Renal cortex interstitium (tissue), 11 donors: ENCODE measurements around the gene OR52L1. TPM values are rescaled to one million over a fixed set of nuclear protein-coding genes. Genes with fewer than 3 reads are reported as not detected.
"Not testable (repeated sequence)": the region's sequence is repeated elsewhere in the genome, so short reads cannot be mapped to it uniquely, and the experiment has no call there.

Source experiments
- DNase-seq, 11 donors: peaks; one replicate each; pipeline ENCODE4 v3.0.0-alpha.2; 2013; ENCODE audit warnings: low read depth in 9 of 11, low spot score in 4 of 11; ENCODE audit errors: extremely low read depth in 1 of 11
- polyA plus RNA-seq, 3 donors: library from polyadenylated mRNA; unstranded; fragments of 120-200 nt; gene quantifications; one replicate each; pipeline ENCODE4 v1.2.1, GENCODE V29; 2013; ENCODE audit not compliant: insufficient read length in 3 of 3

OR52L1 gene
- polyA plus RNA-seq, 3 donors = not detected

DNA sequence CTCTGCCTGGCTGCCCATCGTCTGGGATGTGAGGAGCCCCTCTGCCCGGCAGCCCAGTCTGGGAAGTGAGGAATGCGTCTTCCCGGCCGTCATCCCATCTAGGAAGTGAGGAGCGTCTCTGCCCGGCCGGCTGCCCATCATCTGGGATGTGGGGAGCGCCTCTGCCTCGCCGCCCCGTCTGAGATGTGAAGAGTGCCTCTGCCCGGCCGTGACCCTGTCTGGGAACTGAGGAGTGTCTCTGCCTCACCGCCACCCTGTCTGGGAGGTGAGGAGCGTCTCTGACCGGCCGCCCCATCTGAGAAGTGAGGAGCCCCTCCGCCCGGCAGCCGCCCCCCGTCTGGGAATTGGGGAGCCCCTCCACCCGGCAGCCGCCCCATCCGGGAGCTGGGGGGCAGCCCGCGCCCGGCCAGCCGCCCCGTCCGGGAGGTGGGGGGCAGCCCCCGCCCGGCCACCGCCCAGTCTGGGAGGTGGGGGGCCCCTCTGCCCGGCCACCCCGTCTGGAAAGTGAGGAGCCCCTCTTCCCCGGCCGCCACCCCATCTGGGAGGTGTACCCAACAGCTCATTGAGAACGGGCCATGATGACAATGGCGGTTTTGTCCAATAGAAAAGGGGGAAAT, 26.0 kb downstream of the OR52L1 start:
- not testable (repeated sequence) for DNase-seq

GRCh38 chr11:5955586-5955985, 31.2 kb downstream of the OR52L1 start:
- no peak for DNase-seq

DNA sequence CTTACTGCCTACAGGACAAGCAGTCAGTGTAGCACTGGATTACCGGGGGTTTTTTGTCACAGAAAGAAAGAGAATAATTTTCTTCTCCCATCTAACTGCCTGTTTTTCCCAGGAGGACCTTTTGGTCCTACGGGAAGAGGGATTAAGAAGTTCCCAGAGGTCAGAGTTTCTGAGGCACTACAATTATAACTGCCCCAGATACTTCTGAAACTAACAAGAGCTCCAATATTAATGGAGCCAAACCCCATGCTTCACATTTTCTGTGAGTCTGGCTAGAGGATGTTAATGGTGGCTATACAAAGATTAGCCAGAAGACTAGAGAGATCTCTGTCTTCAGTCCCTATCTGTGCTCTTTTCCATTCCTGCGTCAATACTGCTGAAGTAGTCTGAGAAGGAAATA, 44.8 kb downstream of the OR52L1 start, which contains the start of gene OR56A3:
Gene OR56A3, plus strand, starts transcription at position 301 of the 400 bp plus-strand sequence. CDS start 5,096 bp downstream, outside the sequence.
- DNase-seq = no peak

- DNase-seq = no peak
Observed at GRCh38 chr11:5940748-5941147, 46.0 kb downstream of the OR52L1 start.

GRCh38 chr11:5938603-5938965, 48.2 kb downstream of the OR52L1 start:
- no peak for DNase-seq

DNA sequence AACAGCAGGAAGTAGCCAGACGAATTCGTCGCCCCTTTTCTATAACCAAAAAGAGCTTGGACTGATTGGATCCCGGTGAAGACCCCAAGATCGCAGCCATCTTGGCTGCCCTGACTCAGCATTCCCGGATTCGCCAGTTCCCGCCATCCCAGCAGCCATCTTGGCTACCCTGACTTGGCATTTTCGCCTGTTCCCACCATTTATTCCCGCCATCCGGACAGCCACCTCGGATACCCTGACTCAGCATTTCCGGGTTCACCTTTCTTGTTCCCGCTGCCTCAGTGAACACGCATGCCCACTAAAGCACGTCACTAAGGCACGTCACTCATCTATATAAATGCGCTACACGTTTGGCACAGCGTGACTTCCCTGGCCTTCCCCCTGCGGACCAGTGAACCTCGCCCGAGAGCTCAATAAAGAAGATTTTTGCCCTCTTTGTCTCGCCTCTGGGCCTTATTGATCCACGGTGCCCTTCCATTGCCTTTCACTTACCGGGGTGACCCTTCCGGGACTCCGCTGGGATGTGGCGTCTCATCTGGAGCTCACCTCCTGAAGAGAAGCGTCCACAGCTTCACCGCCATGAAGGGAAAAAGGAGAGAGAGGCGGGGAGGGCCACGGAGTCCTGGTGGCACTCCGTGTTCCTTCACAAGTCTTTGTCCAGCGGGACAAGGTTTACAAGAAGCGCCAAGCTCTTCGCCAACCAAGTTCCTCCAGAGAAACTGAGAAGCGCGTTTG, 48.8 kb downstream of the OR52L1 start:
- no peak for DNase-seq

Other genes starting within 250 kb of the OR52L1 start
- gene OR52N4, start 232.7 kb downstream of the OR52L1 start, polyA plus RNA-seq = not detected
- not detected for gene OR52N5, start 203.6 kb downstream of the OR52L1 start, polyA plus RNA-seq
- gene OR52N1, start 195.7 kb downstream of the OR52L1 start, polyA plus RNA-seq = not detected
- gene OR52N2, start 178.1 kb downstream of the OR52L1 start, polyA plus RNA-seq = not detected
- gene OR52E6, start 145.1 kb downstream of the OR52L1 start, polyA plus RNA-seq = not detected
- not detected for gene OR52E8, start 129.3 kb downstream of the OR52L1 start, polyA plus RNA-seq
- under 1 TPM in 2 of 3 donors, not detected in 1; 0.05 to 0.06 TPM for gene OR52E4, start 106.4 kb downstream of the OR52L1 start, polyA plus RNA-seq
- gene OR52E5, start 93.8 kb downstream of the OR52L1 start, polyA plus RNA-seq = not detected
- gene OR56A3, start 44.7 kb downstream of the OR52L1 start, polyA plus RNA-seq = not detected
- not detected for gene OR56A5, start 18.5 kb downstream of the OR52L1 start, polyA plus RNA-seq
- under 1 TPM; 0.04 to 0.09 (median 0.06) TPM for gene OR56A4, start 20.0 kb upstream of the OR52L1 start, polyA plus RNA-seq
- under 1 TPM in 1 of 3 donors, not detected in 2; 0.03 TPM for gene OR56A1, start 43.8 kb upstream of the OR52L1 start, polyA plus RNA-seq
- under 1 TPM; 0.19 to 0.30 (median 0.22) TPM for gene OR56B4, start 120.7 kb upstream of the OR52L1 start, polyA plus RNA-seq
- gene OR52B2, start 183.3 kb upstream of the OR52L1 start, polyA plus RNA-seq = not detected
- gene OR52W1, start 212.2 kb upstream of the OR52L1 start, polyA plus RNA-seq = under 1 TPM in 1 of 3 donors, not detected in 2; 0.22 TPM
- 1 to 10 TPM in 2 of 3 donors, under 1 TPM in 1; 0.78 to 2.1 (median 1.0) TPM for gene C11orf42, start 218.6 kb upstream of the OR52L1 start, polyA plus RNA-seq
- gene FHIP1B, start 247.7 kb upstream of the OR52L1 start, polyA plus RNA-seq = 10 to 100 TPM; 53.2 to 75.5 (median 55.7) TPM